ENCODE measurements around the gene CKLF. TPM values are rescaled to one million over a fixed set of nuclear protein-coding genes. Genes with fewer than 3 reads are reported as not detected.

Gene CKLF
- total and polyA plus RNA-seq, 12 donors = 19.6 to 67.9 (median 39.1) TPM

GRCh38 chr16:66515596-66516508 is 36.5 kb upstream of the CKLF start:
- Histone ChIP-seq H3K27ac (peak overlapping the region in 4 of 5 donors; percentile 80 to 99 (median 89)), H3K4me3 (no peak overlapping the region), H3K27me3 (no peaks in the 10 kb centered on the region), H3K9me3 (replicated peaks in 1 of 3) (no peaks in the 10 kb centered on the region), H3K4me1 (replicated peaks in 1 of 2) (peaks cover 49 to 75% of the 10 kb centered on the region in 2 donors), H3K36me3 (replicated peaks in 1 of 2) (no peaks in the 10 kb centered on the region)
- peak in 5 of 6 experiments; percentile 13 to 46 (median 43) for TF ChIP-seq CTCF (IDR thresholded peaks at IDR 0.05)
- no peak for TF ChIP-seq POLR2A (IDR thresholded peaks at IDR 0.05)
- WGBS, 4 donors = 37 to 55% (median 51%) methylated on average over 8 to 12 of the region's 12 CpGs
- intact Hi-C loops (cut with DNase I) = no loop called here
- DNase-seq = peak in 2 of 7 donors; percentile 33 to 65

- H3K27me3 ChIP-seq = no peaks in the 10 kb centered on the region
- TF ChIP-seq CTCF (IDR thresholded peaks at IDR 0.05) (no peak), POLR2A (IDR thresholded peaks at IDR 0.05) (no peak)
- peak overlapping the region in 4 of 5 donors; percentile 80 to 99 (median 89) for H3K27ac ChIP-seq
- H3K36me3 ChIP-seq (replicated peaks in 1 of 2) = no peaks in the 10 kb centered on the region
- 2 to 18% (median 9%) methylated on average over 8 of the region's 8 CpGs for WGBS, 4 donors
- no peaks in the 10 kb centered on the region for H3K9me3 ChIP-seq (replicated peaks in 1 of 3)
- no peak overlapping the region for H3K4me3 ChIP-seq
- peaks cover 43 to 75% of the 10 kb centered on the region in 2 donors for H3K4me1 ChIP-seq (replicated peaks in 1 of 2)
- no peak for DNase-seq
- intact Hi-C loops (cut with DNase I) = no loop called here
These were observed 35.9 kb upstream of the CKLF start for GRCh38 chr16:66516509-66516807.

- H3K4me1 ChIP-seq (replicated peaks in 1 of 2) = peaks cover 43 to 75% of the 10 kb centered on the region in 2 donors
These were observed 35.4 kb upstream of the CKLF start for GRCh38 chr16:66516808-66517585.

More at GRCh38 chr16:66516808-66517585, 35.4 kb upstream of the CKLF start:
- peak; percentile 97 to 99 (median 99) for DNase-seq
- Histone ChIP-seq H3K4me3 (peak overlapping the region in 1 of 4 donors; percentile 27), H3K9me3 (replicated peaks in 1 of 3) (no peaks in the 10 kb centered on the region), H3K27ac (peak overlapping the region; percentile 91 to 99 (median 97)), H3K36me3 (replicated peaks in 1 of 2) (no peaks in the 10 kb centered on the region), H3K27me3 (no peaks in the 10 kb centered on the region)
- WGBS, 4 donors = 17 to 21% (median 19%) methylated on average over 12 to 15 of the region's 15 CpGs
- intact Hi-C loops (cut with DNase I) = no loop called here
- TF ChIP-seq CTCF (IDR thresholded peaks at IDR 0.05) = no peak
- TF ChIP-seq POLR2A (IDR thresholded peaks at IDR 0.05) = peak in 1 of 2 donors; percentile 65

Measured in adrenal gland (tissue), 12 donors.